GM19372 (cell line): ENCODE results near the gene RBPJ.
"Not testable (repeated sequence)": the region's sequence is repeated elsewhere in the genome, so short reads cannot be mapped to it uniquely, and the experiment has no call there.

Experiments
- ATAC-seq: cut with Tn5 transposase; IDR thresholded peaks from one replicate; pipeline ENCODE4 v1.9.1; 2021; ENCODE audit warnings: mild to moderate bottlenecking, low read depth, moderate library complexity; ENCODE audit not compliant: unreplicated experiment

The RBPJ gene

GRCh38 chr4:26369132-26369531 lies 48.3 kb downstream of the RBPJ start:
- no peak for ATAC-seq

DNA sequence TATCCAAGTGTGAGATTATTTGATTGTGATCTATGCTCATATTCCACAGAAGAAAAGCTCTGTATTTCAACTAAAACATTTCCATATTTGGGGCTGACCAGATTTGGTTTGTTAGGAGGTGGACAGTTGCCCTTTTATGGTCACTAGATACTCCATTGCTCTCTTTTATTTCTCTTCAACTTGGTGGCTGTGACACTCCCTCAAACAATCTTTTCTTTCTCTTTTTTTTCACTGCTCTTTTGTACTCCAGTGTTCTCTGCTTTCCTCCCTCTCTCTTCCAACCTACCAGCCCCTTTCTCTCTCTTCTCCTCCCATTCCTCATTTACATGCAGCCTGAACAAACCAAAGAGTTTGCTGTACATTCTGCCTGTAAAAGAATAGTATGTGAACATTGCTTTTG lies 48.8 kb downstream of the RBPJ start:
- ATAC-seq = no peak

DNA sequence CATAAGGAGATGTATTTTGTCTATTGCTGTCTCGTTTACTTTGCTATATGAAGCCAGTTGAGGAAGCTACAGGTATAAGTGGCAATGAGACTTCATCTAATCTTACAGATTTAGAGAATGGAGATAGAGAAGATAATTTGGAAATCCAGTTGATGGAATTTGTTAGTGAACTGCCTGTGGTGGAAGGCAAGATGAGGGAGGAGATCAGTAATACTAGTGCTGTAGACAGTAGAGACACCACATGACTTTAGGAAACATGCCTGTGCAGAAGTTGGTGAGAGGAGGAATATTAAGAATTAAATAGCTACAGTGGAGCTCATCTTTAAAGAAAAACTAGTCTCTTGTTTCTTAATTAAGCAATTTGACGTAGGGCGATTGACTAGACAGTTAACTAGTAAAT lies 51.3 kb downstream of the RBPJ start:
- no peak for ATAC-seq

GRCh38 chr4:26372525-26373172 lies 51.8 kb downstream of the RBPJ start:
- peak; percentile 90 for ATAC-seq

- ATAC-seq = no peak
These were observed 54.7 kb downstream of the RBPJ start for GRCh38 chr4:26375551-26375950.

DNA sequence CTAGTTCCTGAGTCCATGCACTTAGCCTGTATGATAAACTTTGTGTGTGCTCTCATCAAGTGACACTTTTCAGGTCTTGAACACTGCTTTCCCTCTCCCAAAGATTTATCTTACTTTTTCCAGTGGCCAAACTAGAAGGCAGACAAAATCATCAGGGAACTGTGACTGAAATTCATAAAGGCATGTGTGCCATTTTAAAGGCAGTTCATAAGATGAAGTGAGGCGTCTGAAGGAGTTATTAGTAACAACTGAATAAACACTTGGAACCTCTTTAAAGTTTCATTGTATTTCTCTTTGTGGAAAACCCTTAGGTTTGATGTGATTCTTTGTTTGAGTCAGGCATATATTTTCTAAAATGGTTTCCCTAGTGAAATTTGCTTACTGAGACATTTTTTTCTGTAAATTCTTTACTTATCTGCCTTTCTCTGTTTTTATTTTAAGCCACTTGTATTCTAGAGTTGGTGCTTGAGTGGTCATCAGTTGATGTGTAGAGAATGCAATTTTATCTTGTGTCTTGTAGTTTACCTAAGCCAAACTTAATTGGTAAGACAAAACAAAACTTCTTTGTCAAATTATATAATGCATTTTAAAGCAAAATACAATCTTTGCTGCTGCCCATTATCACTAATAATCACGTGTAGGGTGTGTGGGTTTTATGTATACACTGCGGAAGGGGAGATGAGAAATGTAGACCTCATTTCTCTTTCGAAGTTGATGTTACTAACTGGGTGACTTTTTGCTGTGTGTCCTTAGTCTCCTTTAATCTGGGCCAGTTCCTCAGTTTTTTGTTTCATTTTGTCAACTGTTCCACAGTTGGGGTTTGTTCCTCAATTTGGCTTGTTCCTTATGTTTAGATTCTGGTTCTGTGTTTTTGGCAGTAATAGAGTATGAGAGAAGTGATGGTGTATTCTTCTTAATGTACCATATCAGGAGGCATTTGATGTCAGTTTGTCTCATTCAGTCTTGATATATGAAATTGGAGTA lies 56.8 kb downstream of the RBPJ start:
- no peak for ATAC-seq

GRCh38 chr4:26379837-26380236 lies 59.0 kb downstream of the RBPJ start:
- ATAC-seq = no peak

DNA sequence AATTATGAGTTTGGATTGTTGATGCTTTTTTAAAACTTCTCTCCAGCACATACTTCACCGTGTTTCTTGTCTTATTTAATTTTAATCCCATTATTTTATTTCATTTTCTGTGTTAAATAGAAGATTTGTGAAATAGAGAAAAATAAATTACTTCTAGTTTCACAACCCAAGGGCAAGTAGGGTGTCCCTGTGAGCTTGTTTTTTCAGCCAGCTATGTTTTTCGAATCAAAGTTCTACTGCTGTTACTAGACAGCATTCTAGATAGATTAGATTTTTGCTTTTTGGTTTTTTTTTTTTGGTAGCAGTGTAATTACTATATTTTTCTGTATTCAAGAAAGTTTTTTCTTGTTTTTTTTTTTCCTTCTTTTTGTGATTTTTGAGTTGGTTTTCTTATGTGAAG lies 59.9 kb downstream of the RBPJ start:
- ATAC-seq = no peak

DNA sequence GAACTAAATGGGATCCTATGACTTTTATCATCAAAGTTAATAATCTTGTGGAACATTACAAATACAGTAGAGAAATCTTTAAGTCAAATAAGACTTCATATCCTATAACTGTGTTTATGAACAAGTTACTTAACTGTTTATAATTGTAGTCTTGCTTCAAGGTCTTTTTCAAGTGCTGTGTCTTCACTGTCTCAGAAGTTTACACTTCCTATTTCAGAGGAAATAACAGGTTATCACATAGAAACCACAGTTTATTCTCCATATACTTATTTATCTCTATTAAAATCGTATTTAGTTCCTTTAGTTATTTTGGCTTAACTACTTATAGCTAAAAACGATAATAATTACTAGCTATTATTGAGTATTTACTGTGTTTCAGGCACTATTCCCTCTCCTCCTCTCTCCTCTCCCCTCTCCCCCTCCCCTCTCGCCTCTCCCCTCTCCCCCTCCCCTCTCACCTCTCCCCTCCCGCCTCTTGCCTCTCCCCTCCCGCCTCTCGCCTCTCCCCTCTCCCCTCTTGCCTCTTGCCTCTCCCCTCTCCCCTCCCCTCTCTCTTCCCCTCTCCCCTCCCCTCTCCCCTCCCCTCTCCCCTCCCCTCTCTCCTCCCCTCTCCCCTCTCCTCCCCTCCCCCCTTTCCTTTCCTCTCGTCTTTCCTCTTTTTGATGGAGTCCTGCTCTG lies 63.7 kb downstream of the RBPJ start:
- no peak for ATAC-seq

DNA sequence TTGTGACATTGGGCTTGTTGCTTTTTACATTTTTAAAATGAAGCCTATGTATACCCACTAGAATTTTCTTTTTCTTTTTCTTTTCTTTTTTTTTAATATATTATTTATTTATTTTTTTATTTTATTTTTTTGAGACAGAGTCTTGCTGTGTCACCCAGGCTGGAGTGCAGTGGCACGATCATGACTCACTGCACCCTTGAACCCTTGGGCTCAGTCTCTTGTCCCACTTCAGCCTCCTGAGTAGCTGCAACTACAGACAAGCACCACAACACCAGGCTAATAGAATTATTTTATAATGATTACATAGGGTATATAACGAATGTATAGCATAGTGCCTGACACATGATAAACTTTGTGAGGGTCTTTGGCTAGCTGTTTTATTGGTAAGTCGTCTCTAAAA lies 64.9 kb downstream of the RBPJ start:
- ATAC-seq = no peak

- no peak for ATAC-seq
These were observed 65.6 kb downstream of the RBPJ start for GRCh38 chr4:26386386-26386785.

DNA sequence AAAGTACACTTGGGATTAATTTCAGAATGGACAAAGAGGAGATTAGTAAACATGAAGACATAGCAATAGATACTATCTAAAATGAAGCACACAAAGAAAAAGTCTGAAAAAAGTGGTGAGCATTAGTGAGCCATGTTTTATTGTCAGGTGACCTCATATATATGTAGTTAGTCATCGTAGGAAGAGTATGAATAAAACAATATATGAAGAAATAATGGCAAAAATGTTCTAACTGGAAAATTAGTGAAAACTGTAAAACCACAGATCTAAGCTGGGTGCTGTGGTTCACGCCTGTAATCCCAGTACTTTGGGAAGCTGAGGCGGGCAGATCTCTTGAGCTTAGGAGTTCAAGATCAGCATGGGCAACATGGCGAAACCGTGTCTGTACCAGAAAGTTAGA lies 67.9 kb downstream of the RBPJ start:
- ATAC-seq = no peak

DNA sequence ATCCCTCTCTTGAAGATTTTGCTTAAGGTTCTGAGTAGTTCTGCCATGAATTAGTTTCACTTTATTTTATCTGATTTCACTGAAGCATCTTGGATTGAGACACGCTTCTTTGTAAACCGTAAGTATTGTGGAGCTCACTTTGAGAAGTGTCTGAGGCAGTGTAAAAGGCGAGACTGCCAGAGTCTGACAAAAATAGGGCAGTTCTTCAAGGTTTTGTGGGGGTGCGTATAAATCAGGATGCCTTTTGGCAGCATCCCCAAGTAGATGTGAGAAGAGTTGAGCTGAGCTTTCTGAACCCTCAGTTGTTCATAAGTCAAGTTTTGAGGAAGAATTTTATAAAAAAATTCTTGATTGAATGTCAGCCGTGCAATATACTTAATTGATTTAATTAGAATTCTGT lies 76.3 kb downstream of the RBPJ start:
- no peak for ATAC-seq

DNA sequence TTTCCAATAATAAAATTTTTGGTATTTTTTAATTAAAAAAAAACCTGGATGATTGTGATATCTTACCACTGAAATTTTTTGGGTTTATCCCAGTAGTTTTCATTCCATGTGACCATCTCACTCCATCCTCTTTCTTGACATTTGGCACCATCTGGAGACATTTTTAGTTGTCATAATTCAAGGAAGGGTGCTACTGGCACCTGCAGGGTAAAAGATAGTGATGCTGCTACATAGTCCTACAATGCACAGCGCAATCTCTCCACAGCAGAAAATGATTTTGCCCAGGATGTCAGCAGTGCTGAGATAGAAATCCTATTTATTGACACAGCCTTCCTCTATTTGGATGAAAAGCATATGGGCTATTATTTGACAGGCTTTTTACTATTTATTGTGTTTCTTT lies 79.3 kb downstream of the RBPJ start:
- ATAC-seq = no peak

DNA sequence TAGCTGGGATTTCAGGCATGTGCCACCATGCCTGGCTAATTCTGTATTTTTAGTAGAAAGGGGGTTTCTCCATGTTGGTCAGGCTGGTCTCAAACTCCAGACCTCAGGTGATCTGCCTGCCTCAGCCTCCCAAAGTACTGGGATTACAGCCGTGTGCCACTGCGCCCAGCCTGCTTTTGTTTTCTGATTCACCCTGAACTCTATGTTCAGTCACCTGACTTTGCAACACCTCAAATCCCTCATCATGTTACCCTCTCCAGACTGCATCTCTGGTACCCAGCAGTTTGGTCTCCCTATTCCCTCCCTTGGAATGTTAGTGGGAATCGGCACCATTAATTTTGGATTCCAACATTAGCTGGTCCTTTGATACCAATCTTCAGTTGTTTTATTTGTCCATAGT lies 81.2 kb downstream of the RBPJ start:
- not testable (repeated sequence) for ATAC-seq

GRCh38 chr4:26402458-26402857 lies 81.6 kb downstream of the RBPJ start:
- ATAC-seq = no peak

DNA sequence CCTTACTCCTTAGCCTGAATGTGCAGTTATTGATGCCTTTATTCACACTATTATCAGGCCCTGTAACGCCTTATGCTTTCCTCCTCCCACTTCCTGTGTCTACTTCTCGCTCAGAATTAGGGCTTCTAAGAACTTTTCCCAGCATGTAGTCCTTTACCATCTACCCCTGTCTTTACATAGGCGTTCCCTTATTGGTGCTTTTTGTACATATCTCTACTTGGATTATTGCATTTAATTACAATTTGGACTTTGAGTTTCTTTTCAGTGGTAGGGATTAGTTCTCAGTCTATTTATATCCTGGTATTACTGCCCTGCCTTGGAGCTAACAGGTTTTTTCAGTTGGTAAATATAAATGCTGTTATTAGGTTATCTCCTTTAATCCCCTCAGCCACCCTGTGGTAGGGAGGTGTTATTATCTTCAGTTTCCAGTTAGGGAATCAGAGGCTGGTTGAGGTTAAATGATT lies 84.0 kb downstream of the RBPJ start:
- ATAC-seq = no peak

GRCh38 chr4:26406346-26406975 lies 85.6 kb downstream of the RBPJ start:
- ATAC-seq = no peak

DNA sequence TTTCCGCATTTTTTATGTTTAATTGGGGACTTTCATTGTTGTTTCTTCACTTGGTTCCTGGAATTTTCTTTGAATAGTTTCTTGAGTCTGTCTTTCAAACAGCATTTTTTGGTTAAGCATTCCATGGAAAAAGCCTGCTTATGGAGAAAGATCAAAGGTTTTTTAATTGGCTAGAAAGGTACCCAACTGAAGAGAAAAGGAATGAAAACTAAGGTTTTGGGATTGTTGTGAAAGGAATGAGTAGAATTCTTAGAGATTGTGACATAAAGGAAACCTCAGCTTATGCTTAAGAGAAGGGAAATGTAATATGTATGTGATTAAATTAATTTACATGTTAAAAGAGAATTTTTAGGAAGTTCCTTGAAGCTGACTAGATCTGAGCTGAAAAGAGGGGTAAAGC lies 86.7 kb downstream of the RBPJ start:
- no peak for ATAC-seq

DNA sequence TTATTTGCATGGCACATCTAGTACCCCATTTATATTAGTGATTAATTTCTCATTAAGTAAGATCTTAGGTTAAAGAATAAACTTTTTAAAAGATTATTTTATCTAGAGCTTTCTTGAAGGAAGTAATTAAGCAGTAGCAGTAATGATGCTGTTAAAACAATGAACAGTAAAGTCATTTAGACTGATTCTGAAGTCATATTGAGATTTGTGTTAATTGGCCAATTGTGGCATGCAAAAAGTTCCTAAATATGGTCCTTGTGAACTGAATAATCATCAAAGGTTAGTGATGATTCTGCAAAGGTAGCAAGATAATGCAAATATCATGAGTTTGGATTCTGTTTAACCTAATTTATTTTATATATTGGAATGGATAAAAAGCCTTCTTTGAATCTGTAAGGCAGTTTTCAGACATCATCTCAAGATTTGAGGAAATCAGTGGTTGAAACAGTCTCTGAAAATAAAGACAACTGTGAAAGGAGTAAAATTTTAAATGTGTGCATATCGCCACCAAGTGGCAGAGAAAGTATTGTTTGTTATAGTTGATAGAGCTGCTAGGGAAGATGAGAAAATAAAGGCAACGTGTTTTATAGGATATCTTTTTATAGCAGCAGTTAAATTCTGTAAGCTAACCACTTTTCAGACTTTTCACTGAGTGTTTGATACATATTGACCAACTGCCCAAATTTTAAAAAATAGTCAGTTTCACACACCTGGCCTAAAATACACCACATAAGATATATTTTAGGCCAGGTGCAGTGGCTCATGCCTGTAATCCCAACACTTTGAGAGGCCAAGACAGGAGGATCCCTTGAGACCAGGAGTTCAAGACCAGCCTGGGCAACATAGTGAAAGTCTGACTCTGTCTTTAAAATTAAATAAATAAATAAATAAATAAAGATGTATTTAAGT lies 89.8 kb downstream of the RBPJ start:
- no peak for ATAC-seq
